Metanephros (tissue), 1 donor: ENCODE data around the gene CREB3L2. TPM values are rescaled to one million over a fixed set of nuclear protein-coding genes. Genes with fewer than 3 reads are reported as not detected.

ENCODE experiments used
- total RNA-seq: library from RNA; depleted of rRNA; stranded (reverse); fragments of >200 nt; gene quantifications from one replicate; pipeline ENCODE4 v1.2.3, GENCODE V29; 2014

The CREB3L2 gene, protein sequence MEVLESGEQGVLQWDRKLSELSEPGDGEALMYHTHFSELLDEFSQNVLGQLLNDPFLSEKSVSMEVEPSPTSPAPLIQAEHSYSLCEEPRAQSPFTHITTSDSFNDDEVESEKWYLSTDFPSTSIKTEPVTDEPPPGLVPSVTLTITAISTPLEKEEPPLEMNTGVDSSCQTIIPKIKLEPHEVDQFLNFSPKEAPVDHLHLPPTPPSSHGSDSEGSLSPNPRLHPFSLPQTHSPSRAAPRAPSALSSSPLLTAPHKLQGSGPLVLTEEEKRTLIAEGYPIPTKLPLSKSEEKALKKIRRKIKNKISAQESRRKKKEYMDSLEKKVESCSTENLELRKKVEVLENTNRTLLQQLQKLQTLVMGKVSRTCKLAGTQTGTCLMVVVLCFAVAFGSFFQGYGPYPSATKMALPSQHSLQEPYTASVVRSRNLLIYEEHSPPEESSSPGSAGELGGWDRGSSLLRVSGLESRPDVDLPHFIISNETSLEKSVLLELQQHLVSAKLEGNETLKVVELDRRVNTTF
- 76.7 TPM for total RNA-seq

DNA sequence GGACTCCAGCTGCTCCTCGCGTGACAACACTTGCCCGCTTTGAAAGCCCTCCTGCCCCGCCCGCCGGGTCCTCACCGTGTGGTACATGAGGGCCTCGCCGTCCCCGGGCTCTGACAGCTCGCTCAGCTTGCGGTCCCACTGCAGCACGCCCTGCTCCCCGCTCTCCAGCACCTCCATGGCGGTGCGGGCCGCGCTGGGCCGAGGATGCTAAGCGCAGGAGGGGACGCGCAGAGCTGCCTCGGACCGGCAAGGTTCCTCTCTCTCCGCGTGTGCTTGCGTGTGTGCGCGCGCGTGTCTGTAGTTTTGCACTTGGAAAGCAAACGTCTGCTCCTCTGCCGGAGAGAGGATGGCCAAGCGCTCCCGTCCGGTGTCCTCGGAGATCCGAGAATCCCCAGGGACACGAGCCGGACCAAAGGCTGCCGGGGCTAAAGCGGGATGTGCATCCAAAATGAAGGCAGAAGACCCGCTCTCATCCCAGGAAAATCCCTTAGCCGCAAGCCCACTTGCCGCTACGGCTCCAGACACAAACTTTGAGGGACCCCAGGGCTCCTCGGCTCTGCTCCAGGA lies at the start of gene CREB3L2:
Gene CREB3L2 (minus strand): TSS at position 558 of the 567 bp plus-strand sequence. CDS start 381 bp downstream, at position 177.

DNA sequence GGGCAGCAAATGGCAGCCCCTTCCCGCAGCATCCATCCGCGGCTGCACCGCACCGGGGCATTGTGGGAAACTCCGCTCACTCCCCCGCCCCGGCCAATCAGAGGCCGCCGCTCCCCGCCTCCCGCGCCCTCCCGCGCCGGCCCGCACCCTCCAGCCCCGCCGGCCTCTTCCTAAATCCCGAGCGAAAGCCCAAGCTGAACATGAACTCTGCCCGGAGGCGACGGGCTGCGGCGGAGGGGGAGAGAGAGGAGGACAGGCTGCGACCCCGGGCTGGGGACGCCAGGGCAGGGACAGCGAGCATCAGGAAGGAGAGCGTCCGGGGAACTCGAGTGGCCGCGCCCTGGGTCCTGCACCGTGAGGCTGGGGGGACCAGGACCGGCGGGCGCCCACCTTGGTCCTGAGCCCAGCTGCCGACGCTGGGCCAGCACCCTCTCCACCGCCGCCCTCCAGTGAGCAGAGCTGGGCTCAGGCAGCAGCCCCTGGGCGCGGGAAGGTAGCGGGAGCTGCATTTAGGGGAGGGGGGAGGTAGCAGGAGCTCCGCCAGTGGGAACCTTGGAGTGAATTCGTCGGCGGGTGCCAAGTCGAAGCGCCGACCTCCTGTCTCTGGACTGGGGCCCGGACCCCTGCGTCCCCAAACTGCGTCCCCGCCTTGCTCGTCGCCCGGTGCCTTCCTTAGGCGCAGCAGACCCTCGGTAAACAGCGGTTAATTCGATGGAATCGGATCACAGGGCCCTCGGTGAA lies 154.9 kb downstream of the CREB3L2 start, which contains the start of gene DGKI:
Gene DGKI (minus strand): TSS at position 148 of the 741 bp plus-strand sequence.

Other genes with a start within 250 kb of the CREB3L2 start
- 4.0 TPM for gene DGKI, start 155.1 kb downstream of the CREB3L2 start, total RNA-seq
- gene AKR1D1, start 74.4 kb upstream of the CREB3L2 start, total RNA-seq: 0.06 TPM